Panc1 (cell line): ENCODE results near the gene GATA5. TPM values are rescaled to one million over a fixed set of nuclear protein-coding genes. Genes with fewer than 3 reads are reported as not detected.

Source experiments
- ATAC-seq: fragments of 200-7000 bp; cut with Tn5 transposase; 2 replicates; pipeline ENCODE4 v1.9.1; 2020; ENCODE audit warnings: mild to moderate bottlenecking, moderate library complexity
- BruUV-seq: library from RNA; stranded (reverse); fragments of 400-500 nt; replicated peaks from 2 replicates; lab custom pipeline; 2021; lab: Mats Ljungman, UMichigan
- CTCF ChIA-PET: fragments of 300-600 bp; sonication (Branson Sonifier 250); formaldehyde crosslinking; loops from one replicate; lab custom pipeline; 2022; ENCODE audit warnings: antibody characterized with exemption; lab: Charles Lee
- POLR2A ChIA-PET: fragments of 300-600 bp; sonication (Branson Sonifier 250); formaldehyde crosslinking; loops from one replicate; lab custom pipeline; 2022; ENCODE audit warnings: antibody characterized with exemption; lab: Charles Lee
- DNase-seq: peaks from one replicate; pipeline ENCODE4 v3.0.0-alpha.2; 2010; ENCODE audit warnings: low read depth, low spot score
- H3K27ac ChIP-seq: 2 replicates; pipeline ENCODE4 v1.5.1; 2011; ENCODE audit warnings: mild to moderate bottlenecking, low read length, inconsistent platforms
- H3K27me3 ChIP-seq: fragments of 200-500 bp; sonication (Bioruptor generic); 2 replicates; pipeline ENCODE4 v1.6.0; 2014; ENCODE audit warnings: low read length, inconsistent platforms; ENCODE audit not compliant: control insufficient read depth, insufficient read depth
- H3K36me3 ChIP-seq: fragments of 200-500 bp; sonication (Bioruptor generic); 2 replicates; pipeline ENCODE4 v1.5.1; 2014; ENCODE audit warnings: inconsistent platforms, mild to moderate bottlenecking, low read length, moderate library complexity; ENCODE audit not compliant: control insufficient read depth, insufficient read depth
- H3K4me1 ChIP-seq: 2 replicates; pipeline ENCODE4 v1.5.1; 2011; ENCODE audit warnings: inconsistent platforms, mild to moderate bottlenecking, low read length, moderate library complexity; ENCODE audit not compliant: control insufficient read depth, insufficient read depth
- H3K4me3 ChIP-seq, 2 experiments: 2 replicates each; pipeline ENCODE4 v1.5.1; 2011 to 2012; ENCODE audit warnings: low read depth in 2 of 2, low read length in 2 of 2, mild to moderate bottlenecking in 2 of 2, inconsistent platforms in 1 of 2, moderate library complexity in 1 of 2
- H3K9me3 ChIP-seq: fragments of 200-500 bp; sonication (Bioruptor generic); 2 replicates; pipeline ENCODE4 v1.5.1; 2014; ENCODE audit warnings: low read depth, mild to moderate bottlenecking, inconsistent platforms, low read length, moderate library complexity; ENCODE audit not compliant: control insufficient read depth, insufficient read depth
- CTCF ChIP-seq: fragments of 450-650 bp; IDR thresholded peaks from 2 replicates; pipeline ENCODE4 v1.5.1; 2017; ENCODE audit warnings: mild to moderate bottlenecking
- POLR2AphosphoS5 ChIP-seq: IDR thresholded peaks from 2 replicates; pipeline ENCODE4 v1.6.1; 2012; ENCODE audit warnings: mild to moderate bottlenecking, low read depth, low read length, moderate library complexity
- REST ChIP-seq, 2 experiments: IDR thresholded peaks; 2 replicates each; pipeline ENCODE4 v1.6.1; 2011 to 2012; ENCODE audit warnings: low read depth in 2 of 2, control low read depth in 1 of 2, low read length in 1 of 2, mild to moderate bottlenecking in 1 of 2, moderate library complexity in 1 of 2; ENCODE audit not compliant: insufficient read depth in 1 of 2
- SIN3A ChIP-seq: IDR thresholded peaks from 2 replicates; pipeline ENCODE4 v1.6.1; 2012; ENCODE audit warnings: low read depth, mild to moderate bottlenecking, low read length, moderate library complexity, borderline replicate concordance; ENCODE audit not compliant: insufficient read depth
- TCF7L2 ChIP-seq: IDR thresholded peaks from 2 replicates; pipeline ENCODE4 v1.6.1; 2011; ENCODE audit warnings: mild to moderate bottlenecking, low read depth, low read length, inconsistent platforms
- in situ Hi-C: cut with HindIII; loops from 2 replicates; pipeline ENCODE4 v1.10.0; 2016; ENCODE audit warnings: low sequenced_read_pairs, low pct_unique_long_range_greater_than_20kb
- intact Hi-C: fragments of 100-400 bp; cut with micrococcal nuclease; formaldehyde crosslinking; loops from one replicate; pipeline ENCODE4 v1.10.0; 2022; ENCODE audit not compliant: unreplicated experiment
- total RNA-seq: library from RNA; stranded (reverse); gene quantifications from one replicate; pipeline ENCODE4 v1.2.1, GENCODE V29; 2021; ENCODE audit not compliant: unreplicated experiment

GATA5 gene
- total RNA-seq, 1 experiment from 2014 or later, result 53.2 TPM

- intact Hi-C loops, result loop anchor here (5.0 kb wide), 1 partner anchor 115 kb away; no protein-coding TSS in a partner anchor
- CTCF ChIA-PET, result interaction anchor here (0.7 to 1.1 kb wide), 2 partner anchors 15 to 42 kb away, joined by 3 to 4 read pairs; no protein-coding TSS in a partner anchor
- no peaks in the 10 kb centered on the region for H3K36me3 ChIP-seq
Observed at GRCh38 chr20:62502496-62503095, 26.8 kb upstream of the GATA5 start.

More at GRCh38 chr20:62502496-62503095, 26.8 kb upstream of the GATA5 start:
- ATAC-seq (no peak), DNase-seq (no peak)
- BruUV-seq, result no TSS peak
- Histone ChIP-seq H3K27ac (peak overlapping the region; percentile 77), H3K9me3 (no peaks in the 10 kb centered on the region), H3K27me3 (no peaks in the 10 kb centered on the region), H3K4me3 (no peak overlapping the region), H3K4me1 (peaks cover 20% of the 10 kb centered on the region)
- POLR2A ChIA-PET, result no interaction called here
- TF ChIP-seq REST (IDR thresholded peaks at IDR 0.05; ENCODE audit: insufficient read depth in 1 of 2, low read depth in 2 of 2, low read length in 1 of 2), result no peak
- no peak for TF ChIP-seq CTCF
- no peak for TF ChIP-seq TCF7L2
- TF ChIP-seq POLR2AphosphoS5, result no peak
- no peak for TF ChIP-seq SIN3A
- in situ Hi-C loops, result no loop called here
